Activated B cell treated with CpG ODN at 0.5 μM for 24 hours (primary cell): ENCODE measurements around the gene TBCCD1. TPM values are rescaled to one million over a fixed set of nuclear protein-coding genes. Genes with fewer than 3 reads are reported as not detected.

ENCODE experiments used
- ATAC-seq: fragments of 200-7000 bp; cut with Tn5 transposase; one replicate; pipeline ENCODE4 v1.10.0; 2021; ENCODE audit warnings: low read depth, mild to moderate bottlenecking, moderate library complexity
- CTCF ChIA-PET: fragments of 350-600 bp; sonication (Branson Sonifier 250); formaldehyde crosslinking; loops from one replicate; lab custom pipeline; 2021; ENCODE audit warnings: antibody characterized with exemption; lab: Charles Lee
- POLR2A ChIA-PET: fragments of 350-600 bp; sonication (Branson Sonifier 250); formaldehyde crosslinking; loops from one replicate; lab custom pipeline; 2021; ENCODE audit warnings: antibody characterized with exemption; lab: Charles Lee
- DNase-seq: peaks from one replicate; pipeline ENCODE4 v3.0.0; 2022
- H3K27ac Mint-ChIP-seq: one replicate; pipeline ENCODE4 v1.8.0; 2020; ENCODE audit warnings: mixed read lengths
- H3K27me3 Mint-ChIP-seq: one replicate; pipeline ENCODE4 v1.8.0; 2021; ENCODE audit warnings: mixed read lengths
- H3K36me3 Mint-ChIP-seq: one replicate; pipeline ENCODE4 v1.8.0; 2021; ENCODE audit warnings: low read depth, mixed read lengths
- H3K4me1 Mint-ChIP-seq: one replicate; pipeline ENCODE4 v1.8.0; 2021; ENCODE audit warnings: mixed read lengths
- H3K4me3 Mint-ChIP-seq: one replicate; pipeline ENCODE4 v1.8.0; 2020; ENCODE audit warnings: mild to moderate bottlenecking, mixed read lengths
- H3K9me3 Mint-ChIP-seq: one replicate; pipeline ENCODE4 v1.8.0; 2020; ENCODE audit warnings: mixed read lengths
- intact Hi-C: fragments of 100-400 bp; cut with micrococcal nuclease; formaldehyde crosslinking; loops from one replicate; pipeline ENCODE4 v1.15.1; 2024
- total RNA-seq: library from RNA; stranded (reverse); gene quantifications from 2 replicates; pipeline ENCODE4 v1.2.3, GENCODE V29; 2022
- TF ChIP-seq, protein P1 (sequence below): fragments of 200-600 bp; IDR thresholded peaks from one replicate; pipeline ENCODE4 v1.8.0; 2022; ENCODE audit warnings: antibody characterized with exemption, mild to moderate bottlenecking

Gene TBCCD1
- total RNA-seq, 1 donor from 2014 or later, result 15.4 TPM

GRCh38 chr3:186509423-186509822, 57.7 kb downstream of the TBCCD1 start:
- H3K4me1 Mint-ChIP-seq, result peaks cover 38% of the 10 kb centered on the region
- CTCF ChIA-PET, result interaction anchor here (0.9 to 2.9 kb wide), 3 partner anchors 25 to 566 kb away, joined by 3 to 24 read pairs (median 13); no protein-coding TSS in a partner anchor
- H3K27ac Mint-ChIP-seq, result peak overlapping the region; percentile 61
- peaks cover 4% of the 10 kb centered on the region for H3K27me3 Mint-ChIP-seq
- ATAC-seq (peak; percentile 26), DNase-seq (no peak)
- TF ChIP-seq, protein P1, sequence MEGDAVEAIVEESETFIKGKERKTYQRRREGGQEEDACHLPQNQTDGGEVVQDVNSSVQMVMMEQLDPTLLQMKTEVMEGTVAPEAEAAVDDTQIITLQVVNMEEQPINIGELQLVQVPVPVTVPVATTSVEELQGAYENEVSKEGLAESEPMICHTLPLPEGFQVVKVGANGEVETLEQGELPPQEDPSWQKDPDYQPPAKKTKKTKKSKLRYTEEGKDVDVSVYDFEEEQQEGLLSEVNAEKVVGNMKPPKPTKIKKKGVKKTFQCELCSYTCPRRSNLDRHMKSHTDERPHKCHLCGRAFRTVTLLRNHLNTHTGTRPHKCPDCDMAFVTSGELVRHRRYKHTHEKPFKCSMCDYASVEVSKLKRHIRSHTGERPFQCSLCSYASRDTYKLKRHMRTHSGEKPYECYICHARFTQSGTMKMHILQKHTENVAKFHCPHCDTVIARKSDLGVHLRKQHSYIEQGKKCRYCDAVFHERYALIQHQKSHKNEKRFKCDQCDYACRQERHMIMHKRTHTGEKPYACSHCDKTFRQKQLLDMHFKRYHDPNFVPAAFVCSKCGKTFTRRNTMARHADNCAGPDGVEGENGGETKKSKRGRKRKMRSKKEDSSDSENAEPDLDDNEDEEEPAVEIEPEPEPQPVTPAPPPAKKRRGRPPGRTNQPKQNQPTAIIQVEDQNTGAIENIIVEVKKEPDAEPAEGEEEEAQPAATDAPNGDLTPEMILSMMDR, result no peak
- H3K36me3 Mint-ChIP-seq, result no peaks in the 10 kb centered on the region
- intact Hi-C loops, result no loop called here
- H3K9me3 Mint-ChIP-seq, result no peaks in the 10 kb centered on the region
- POLR2A ChIA-PET, result interaction anchor here (1.1 kb wide), 1 partner anchor 10 kb away, joined by 6 read pairs; no protein-coding TSS in a partner anchor
- H3K4me3 Mint-ChIP-seq, result no peak overlapping the region

DNA sequence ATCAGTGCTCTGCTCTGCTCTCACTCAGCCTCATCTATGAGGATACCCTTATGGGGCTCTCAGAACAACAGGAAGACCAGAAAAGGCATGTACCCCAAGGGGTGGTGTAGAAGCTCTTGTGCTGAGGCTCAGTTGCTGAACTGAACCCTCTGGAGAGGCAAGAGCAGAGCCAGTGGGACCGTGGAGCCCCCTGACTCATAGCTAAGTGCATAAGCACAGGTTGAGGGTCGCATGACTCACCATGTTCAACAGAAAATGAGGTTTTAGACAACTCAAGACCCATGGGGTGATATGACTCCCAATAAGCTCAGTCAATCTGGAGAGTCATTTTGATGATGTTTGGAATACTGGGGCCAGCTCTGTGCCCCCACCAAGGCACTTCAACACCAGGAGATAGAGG, 60.3 kb downstream of the TBCCD1 start:
- Mint-ChIP-seq H3K36me3 (no peaks in the 10 kb centered on the region), H3K27ac (no peak overlapping the region), H3K4me3 (no peak overlapping the region), H3K27me3 (peaks cover 2% of the 10 kb centered on the region), H3K4me1 (peaks cover 26% of the 10 kb centered on the region), H3K9me3 (no peaks in the 10 kb centered on the region)
- ATAC-seq (no peak), DNase-seq (no peak)
- intact Hi-C loops, result no loop called here
- CTCF ChIA-PET, result interaction anchor here (0.7 to 0.9 kb wide), 2 partner anchors 33 to 1119 kb away, joined by 3 read pairs; no protein-coding TSS in a partner anchor
- TF ChIP-seq, protein P1, result no peak
- POLR2A ChIA-PET, result no interaction called here

- DNase-seq, result no peak
- no peak overlapping the region for H3K4me3 Mint-ChIP-seq
- H3K4me1 Mint-ChIP-seq, result peaks cover 20% of the 10 kb centered on the region
- ChIA-PET CTCF (interaction anchor here (0.9 kb wide), 1 partner anchor 34 kb away, joined by 3 read pairs; no protein-coding TSS in a partner anchor), POLR2A (no interaction called here)
- H3K27ac Mint-ChIP-seq, result no peak overlapping the region
- no peaks in the 10 kb centered on the region for H3K36me3 Mint-ChIP-seq
- ATAC-seq, result no peak
- intact Hi-C loops, result no loop called here
- no peaks in the 10 kb centered on the region for H3K9me3 Mint-ChIP-seq
- TF ChIP-seq, protein P1, result no peak
- no peaks in the 10 kb centered on the region for H3K27me3 Mint-ChIP-seq
These were observed 60.9 kb downstream of the TBCCD1 start for GRCh38 chr3:186506191-186506739.

GRCh38 chr3:186502966-186503712, 64.0 kb downstream of the TBCCD1 start:
- Mint-ChIP-seq H3K4me3 (no peak overlapping the region), H3K4me1 (peaks cover 4% of the 10 kb centered on the region), H3K27me3 (no peaks in the 10 kb centered on the region), H3K36me3 (no peaks in the 10 kb centered on the region), H3K27ac (no peak overlapping the region), H3K9me3 (peaks cover 7% of the 10 kb centered on the region)
- TF ChIP-seq, protein P1, result no peak
- ChIA-PET POLR2A (no interaction called here), CTCF (no interaction called here)
- no peak for DNase-seq
- intact Hi-C loops, result no loop called here
- no peak for ATAC-seq
